Breast epithelium (tissue), 3 donors: ENCODE measurements around the gene AGAP1.

ENCODE experiments used
- POLR2A ChIP-seq: fragments of 450-650 bp; IDR thresholded peaks from one replicate; pipeline ENCODE4 v1.6.1; 2016; ENCODE audit warnings: antibody characterized with exemption, mild to moderate bottlenecking, moderate library complexity
- POLR2AphosphoS5 ChIP-seq, 3 donors: sonication (generic); formaldehyde crosslinking; IDR thresholded peaks; one replicate each; pipeline ENCODE4 v1.6.1; 2017; ENCODE audit warnings: antibody characterized with exemption in 3 of 3
- TF ChIP-seq, protein P1 (sequence below), 3 donors: fragments of 450-650 bp; IDR thresholded peaks; one replicate each; pipeline ENCODE4 v1.5.1; 2016 to 2017; ENCODE audit warnings: antibody characterized with exemption in 3 of 3, mild to moderate bottlenecking in 3 of 3, moderate library complexity in 3 of 3

- TF ChIP-seq, protein P1, sequence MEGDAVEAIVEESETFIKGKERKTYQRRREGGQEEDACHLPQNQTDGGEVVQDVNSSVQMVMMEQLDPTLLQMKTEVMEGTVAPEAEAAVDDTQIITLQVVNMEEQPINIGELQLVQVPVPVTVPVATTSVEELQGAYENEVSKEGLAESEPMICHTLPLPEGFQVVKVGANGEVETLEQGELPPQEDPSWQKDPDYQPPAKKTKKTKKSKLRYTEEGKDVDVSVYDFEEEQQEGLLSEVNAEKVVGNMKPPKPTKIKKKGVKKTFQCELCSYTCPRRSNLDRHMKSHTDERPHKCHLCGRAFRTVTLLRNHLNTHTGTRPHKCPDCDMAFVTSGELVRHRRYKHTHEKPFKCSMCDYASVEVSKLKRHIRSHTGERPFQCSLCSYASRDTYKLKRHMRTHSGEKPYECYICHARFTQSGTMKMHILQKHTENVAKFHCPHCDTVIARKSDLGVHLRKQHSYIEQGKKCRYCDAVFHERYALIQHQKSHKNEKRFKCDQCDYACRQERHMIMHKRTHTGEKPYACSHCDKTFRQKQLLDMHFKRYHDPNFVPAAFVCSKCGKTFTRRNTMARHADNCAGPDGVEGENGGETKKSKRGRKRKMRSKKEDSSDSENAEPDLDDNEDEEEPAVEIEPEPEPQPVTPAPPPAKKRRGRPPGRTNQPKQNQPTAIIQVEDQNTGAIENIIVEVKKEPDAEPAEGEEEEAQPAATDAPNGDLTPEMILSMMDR (IDR thresholded peaks at IDR 0.05): no peak
- TF ChIP-seq POLR2A: no peak
- no peak for TF ChIP-seq POLR2AphosphoS5 (IDR thresholded peaks at IDR 0.05)
These were observed 416.2 kb downstream of the AGAP1 start for GRCh38 chr2:235910067-235910466.
